GM21529 (cell line): ENCODE data around the gene RSL1D1.
"Not testable (repeated sequence)": the region's sequence is repeated elsewhere in the genome, so short reads cannot be mapped to it uniquely, and the experiment has no call there.

Experiments
- ATAC-seq: cut with Tn5 transposase; IDR thresholded peaks from one replicate; pipeline ENCODE4 v1.9.1; 2021; ENCODE audit not compliant: unreplicated experiment

The RSL1D1 gene

GRCh38 chr16:11844499-11844898 lies 6.8 kb downstream of the RSL1D1 start:
- no peak for ATAC-seq

- no peak for ATAC-seq
These were observed 7.5 kb downstream of the RSL1D1 start for GRCh38 chr16:11843861-11844260.

GRCh38 chr16:11843206-11843605 lies 8.1 kb downstream of the RSL1D1 start:
- no peak for ATAC-seq

- ATAC-seq: no peak
These were observed 10.3 kb downstream of the RSL1D1 start for GRCh38 chr16:11841026-11841425.

GRCh38 chr16:11836650-11837244 lies 14.6 kb downstream of the RSL1D1 start:
- no peak for ATAC-seq

GRCh38 chr16:11835891-11836649 lies 15.3 kb downstream of the RSL1D1 start:
- no peak for ATAC-seq

- ATAC-seq: no peak
These were observed 16.0 kb downstream of the RSL1D1 start for GRCh38 chr16:11835309-11835708.

GRCh38 chr16:11833951-11834695 lies 17.2 kb downstream of the RSL1D1 start:
- ATAC-seq: no peak

- ATAC-seq: no peak
These were observed 22.6 kb downstream of the RSL1D1 start for GRCh38 chr16:11828696-11829095.

- ATAC-seq: not testable (repeated sequence)
These were observed 25.7 kb downstream of the RSL1D1 start for GRCh38 chr16:11825520-11826165.

- ATAC-seq: no peak
These were observed 27.0 kb downstream of the RSL1D1 start for GRCh38 chr16:11824362-11824761.

- not testable (repeated sequence) for ATAC-seq
These were observed 27.7 kb downstream of the RSL1D1 start for GRCh38 chr16:11823645-11824044.

- ATAC-seq: no peak
These were observed 31.5 kb downstream of the RSL1D1 start for GRCh38 chr16:11819798-11820197.

GRCh38 chr16:11818970-11819369 lies 32.4 kb downstream of the RSL1D1 start:
- not testable (repeated sequence) for ATAC-seq

- ATAC-seq: no peak
These were observed 35.2 kb downstream of the RSL1D1 start for GRCh38 chr16:11816123-11816522.

- ATAC-seq: not testable (repeated sequence)
These were observed 36.5 kb downstream of the RSL1D1 start for GRCh38 chr16:11814800-11815199.

GRCh38 chr16:11806721-11807120 lies 44.6 kb downstream of the RSL1D1 start:
- ATAC-seq: no peak

GRCh38 chr16:11805556-11805955 lies 45.8 kb downstream of the RSL1D1 start:
- ATAC-seq: no peak

GRCh38 chr16:11801481-11802021 lies 49.8 kb downstream of the RSL1D1 start:
- ATAC-seq: no peak

- no peak for ATAC-seq
These were observed 51.0 kb downstream of the RSL1D1 start for GRCh38 chr16:11800382-11800718.
